Ishikawa (cell line): ENCODE results near the gene ATRAID.

ENCODE experiments used
- CEBPB ChIP-seq: IDR thresholded peaks from 2 replicates; pipeline ENCODE4 v1.6.1; 2012
- CREB1 ChIP-seq: IDR thresholded peaks from 2 replicates; pipeline ENCODE4 v1.6.1; 2012; ENCODE audit warnings: low read depth
- EGR1 ChIP-seq: IDR thresholded peaks from 2 replicates; pipeline ENCODE4 v1.6.1; 2012
- EP300 ChIP-seq: IDR thresholded peaks from 2 replicates; pipeline ENCODE4 v1.6.1; 2012; ENCODE audit warnings: borderline replicate concordance
- FOXM1 ChIP-seq: IDR thresholded peaks from 2 replicates; pipeline ENCODE4 v1.6.1; 2012; ENCODE audit warnings: low read depth, borderline replicate concordance
- MAX ChIP-seq: IDR thresholded peaks from 2 replicates; pipeline ENCODE4 v1.6.1; 2012
- NFIC ChIP-seq: IDR thresholded peaks from 2 replicates; pipeline ENCODE4 v1.6.1; 2012
- RAD21 ChIP-seq: IDR thresholded peaks from 2 replicates; pipeline ENCODE4 v1.6.1; 2012; ENCODE audit warnings: low read depth
- REST ChIP-seq: IDR thresholded peaks from 2 replicates; pipeline ENCODE4 v1.6.1; 2012; ENCODE audit warnings: low read depth, mild to moderate bottlenecking
- TAF1 ChIP-seq: IDR thresholded peaks from 2 replicates; pipeline ENCODE4 v1.6.1; 2012; ENCODE audit warnings: low read depth, mild to moderate bottlenecking
- TCF12 ChIP-seq: IDR thresholded peaks from 2 replicates; pipeline ENCODE4 v1.6.1; 2012; ENCODE audit warnings: low read depth
- TEAD4 ChIP-seq: IDR thresholded peaks from 2 replicates; pipeline ENCODE4 v1.6.1; 2012
- USF1 ChIP-seq: IDR thresholded peaks from 2 replicates; pipeline ENCODE4 v1.6.1; 2012
- YY1 ChIP-seq: IDR thresholded peaks from 2 replicates; pipeline ENCODE4 v1.6.1; 2012; ENCODE audit warnings: low read depth
- ZBTB7A ChIP-seq: IDR thresholded peaks from 2 replicates; pipeline ENCODE4 v1.6.1; 2012; ENCODE audit warnings: low read depth

ATRAID gene

GRCh38 chr2:27245626-27246025 lies 33.8 kb downstream of the ATRAID start:
- TF ChIP-seq USF1: no peak
- no peak for TF ChIP-seq TEAD4
- TF ChIP-seq EP300: no peak
- no peak for TF ChIP-seq FOXM1
- no peak for TF ChIP-seq ZBTB7A
- no peak for TF ChIP-seq RAD21
- TF ChIP-seq MAX: no peak
- no peak for TF ChIP-seq TAF1
- no peak for TF ChIP-seq EGR1
- TF ChIP-seq CEBPB: no peak
- TF ChIP-seq REST: no peak
- TF ChIP-seq CREB1: no peak
- TF ChIP-seq NFIC: no peak
- TF ChIP-seq TCF12: no peak
- no peak for TF ChIP-seq YY1

- no peak for TF ChIP-seq MAX
- TF ChIP-seq FOXM1: no peak
- no peak for TF ChIP-seq EGR1
Measured at GRCh38 chr2:27247893-27248292, 36.1 kb downstream of the ATRAID start.

GRCh38 chr2:27249159-27249890 lies 37.5 kb downstream of the ATRAID start:
- TF ChIP-seq YY1 (no peak), EGR1 (no peak)

GRCh38 chr2:27249891-27250651 lies 38.2 kb downstream of the ATRAID start:
- peak; percentile 82 for TF ChIP-seq RAD21
- no peak for TF ChIP-seq TAF1

- TF ChIP-seq RAD21: no peak
- no peak for TF ChIP-seq USF1
- TF ChIP-seq TAF1: no peak
- no peak for TF ChIP-seq YY1
- TF ChIP-seq CEBPB: no peak
- TF ChIP-seq MAX: no peak
- no peak for TF ChIP-seq REST
- TF ChIP-seq EGR1: no peak
- TF ChIP-seq ZBTB7A: no peak
- no peak for TF ChIP-seq TCF12
- no peak for TF ChIP-seq NFIC
- no peak for TF ChIP-seq TEAD4
- no peak for TF ChIP-seq FOXM1
- TF ChIP-seq CREB1: no peak
- TF ChIP-seq EP300: no peak
Measured at GRCh38 chr2:27250652-27251379, 39.0 kb downstream of the ATRAID start.
